NCI-H510A treated with DMSO at 0.1 percent for 48 hours (cell line): ENCODE results near the gene ACTL8.

ENCODE experiments used
- DNase-seq: peaks from one replicate; lab custom pipeline; 2025; lab: John Stamatoyannopoulos, UW

Gene ACTL8, protein sequence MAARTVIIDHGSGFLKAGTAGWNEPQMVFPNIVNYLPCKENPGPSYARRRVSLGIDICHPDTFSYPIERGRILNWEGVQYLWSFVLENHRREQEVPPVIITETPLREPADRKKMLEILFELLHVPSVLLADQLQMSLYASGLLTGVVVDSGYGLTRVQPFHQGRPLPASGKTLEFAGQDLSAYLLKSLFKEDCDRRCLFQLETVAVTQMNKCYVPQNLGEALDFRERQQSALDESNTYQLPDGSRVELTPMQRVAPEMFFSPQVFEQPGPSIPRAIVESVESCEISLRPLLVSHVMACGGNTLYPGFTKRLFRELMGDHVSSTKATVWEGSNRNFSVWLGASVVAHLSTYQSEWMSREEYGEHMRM

GRCh38 chr1:17755120-17755519 lies at the start of gene ACTL8:
ACTL8 (plus strand) TSS chr1:17755333; CDS start chr1:17823009, 67,676 bp downstream.
- no peak for DNase-seq

- DNase-seq: no peak
Measured at GRCh38 chr1:17706445-17706844, 48.7 kb upstream of the ACTL8 start.

DNA sequence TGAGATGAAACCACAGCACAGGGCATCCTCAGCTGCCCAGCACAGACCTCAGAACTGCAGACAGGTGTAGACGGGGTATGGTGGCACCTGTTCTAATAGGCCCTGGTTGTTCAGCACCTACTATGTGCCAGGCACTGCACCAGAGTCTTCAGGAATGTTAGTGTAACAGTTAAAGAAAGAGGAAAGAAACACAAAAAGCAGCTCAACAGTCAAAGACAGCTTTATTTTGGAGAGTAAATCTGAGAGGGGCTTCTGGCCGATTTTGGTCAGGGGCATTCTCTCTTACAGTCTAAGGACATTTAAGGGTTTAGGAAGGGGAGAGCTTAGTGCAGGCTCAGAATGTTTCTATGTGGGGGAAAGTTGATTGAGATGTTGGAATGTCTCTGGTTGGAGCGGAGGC lies 45.2 kb upstream of the ACTL8 start:
- no peak for DNase-seq

GRCh38 chr1:17710889-17711576 lies 44.1 kb upstream of the ACTL8 start:
- DNase-seq: no peak

DNA sequence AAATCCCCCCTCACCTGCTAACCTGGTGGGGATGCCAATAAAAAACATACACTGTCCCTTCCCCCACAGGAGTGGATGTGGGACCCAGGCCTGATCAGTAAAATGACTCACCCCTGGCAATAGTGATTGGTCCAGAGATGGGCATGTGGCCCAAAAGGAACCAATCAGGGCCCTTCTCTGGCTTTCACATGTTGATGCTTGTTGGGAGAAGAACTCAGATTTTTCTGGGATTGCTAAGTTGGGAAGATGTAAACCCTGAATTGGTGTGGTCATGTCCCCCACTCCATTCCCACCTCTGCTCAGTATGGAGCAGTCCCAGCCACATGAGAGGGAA lies 43.6 kb upstream of the ACTL8 start:
- no peak for DNase-seq

- DNase-seq: no peak
Measured at GRCh38 chr1:17711941-17712340, 43.2 kb upstream of the ACTL8 start.

DNA sequence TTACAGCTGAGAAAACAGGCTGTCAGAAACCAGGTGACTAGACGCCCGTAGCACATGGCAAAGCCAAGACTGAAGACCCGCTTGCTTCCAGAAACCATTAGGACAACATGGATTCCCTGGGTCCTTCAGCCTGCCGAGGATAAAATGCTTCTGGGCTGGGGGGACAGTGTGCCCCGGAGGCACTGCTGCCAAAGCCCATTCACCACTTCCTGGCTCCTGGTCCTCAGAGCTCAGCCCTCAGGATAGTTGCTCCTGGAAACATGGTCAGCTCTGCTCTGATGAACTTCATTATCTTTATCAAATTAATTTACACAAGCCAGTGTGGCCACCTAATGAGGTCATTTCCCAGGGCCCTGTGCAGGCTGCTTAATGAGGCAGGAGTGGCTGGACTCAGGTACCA lies 41.1 kb upstream of the ACTL8 start:
- DNase-seq: no peak

DNA sequence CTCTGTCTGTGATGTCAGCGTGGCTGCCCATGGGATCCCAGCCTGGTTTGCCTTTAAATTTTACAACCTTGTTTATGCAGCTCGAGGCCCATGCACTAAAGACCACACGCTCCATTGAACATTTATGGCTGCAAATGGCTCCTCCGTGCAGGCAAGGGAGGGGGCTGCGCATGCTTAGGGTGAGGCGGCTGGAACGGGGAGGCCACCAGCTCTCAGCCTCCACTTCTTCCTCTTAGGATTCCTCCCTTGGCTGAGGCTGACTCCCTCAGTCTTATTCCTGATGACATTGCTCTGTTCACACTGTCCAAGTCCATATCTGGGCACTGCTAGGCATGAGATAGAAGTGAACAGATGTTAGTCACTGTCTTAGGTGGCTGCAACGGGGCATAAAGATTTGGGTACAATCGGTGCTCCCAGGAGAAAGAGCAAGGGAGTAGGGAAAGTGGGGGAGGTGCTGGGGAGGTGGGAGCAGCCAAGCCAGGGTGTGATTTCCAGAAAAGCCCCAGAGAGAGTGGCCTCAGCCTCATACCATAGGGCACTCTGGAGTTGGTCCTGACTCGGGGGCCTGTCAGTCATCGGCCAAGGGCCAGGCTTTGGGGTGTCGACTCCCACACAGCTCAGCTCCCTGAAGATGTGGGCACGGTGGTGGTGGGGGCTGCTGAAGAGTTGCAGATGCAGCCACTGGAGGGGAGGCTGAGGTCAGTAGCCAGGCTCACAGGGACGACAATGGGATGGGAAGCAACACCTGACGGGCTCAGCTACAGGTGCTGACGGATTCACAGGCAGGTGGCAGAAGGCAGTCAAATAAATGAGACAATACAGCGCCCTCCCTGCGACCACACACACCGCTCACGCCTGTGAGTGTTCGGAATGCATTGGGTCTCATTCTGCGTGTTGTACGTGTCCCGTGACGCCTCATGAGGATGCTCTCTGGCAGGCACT lies 37.3 kb upstream of the ACTL8 start:
- peak; percentile 9 for DNase-seq

DNA sequence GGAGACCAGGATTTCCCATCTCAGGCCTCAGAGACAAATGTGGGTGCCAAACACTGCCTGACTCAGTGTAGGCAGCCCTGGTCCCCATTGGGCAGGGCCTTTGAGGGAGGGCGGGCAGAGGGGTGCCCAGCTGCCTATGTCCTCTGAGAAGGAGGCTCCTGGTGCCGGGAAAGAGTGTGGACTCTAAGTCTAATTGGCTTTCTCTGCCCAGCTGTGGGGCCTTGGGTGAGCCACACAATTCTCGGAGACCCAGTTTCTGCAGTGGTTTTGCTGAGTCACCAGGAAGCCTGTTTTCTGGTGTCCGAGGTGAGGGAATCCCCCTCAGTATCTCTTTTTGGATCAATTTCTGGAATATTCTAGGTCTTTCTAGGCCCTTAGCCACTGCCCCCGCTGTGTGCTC lies 35.3 kb upstream of the ACTL8 start:
- DNase-seq: no peak

DNA sequence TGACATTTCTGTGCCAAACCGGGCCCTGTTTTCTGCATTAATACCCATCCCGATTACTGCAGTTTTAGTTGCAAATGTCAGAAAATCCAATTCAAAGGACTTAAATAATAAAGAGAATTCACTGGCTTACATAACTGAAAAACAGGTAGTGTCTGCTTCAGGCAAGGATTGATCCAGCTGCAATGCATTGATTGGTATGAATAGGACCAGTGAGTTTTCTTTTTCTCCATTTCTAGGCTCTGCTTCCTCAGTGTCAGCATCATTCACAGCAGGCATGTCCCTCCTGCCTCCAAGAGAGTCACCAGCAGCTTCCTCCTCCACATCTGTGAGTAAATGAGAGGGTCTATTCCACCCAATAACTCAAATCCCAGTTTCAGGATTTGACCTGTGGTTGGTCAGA lies 33.7 kb upstream of the ACTL8 start:
- no peak for DNase-seq

DNA sequence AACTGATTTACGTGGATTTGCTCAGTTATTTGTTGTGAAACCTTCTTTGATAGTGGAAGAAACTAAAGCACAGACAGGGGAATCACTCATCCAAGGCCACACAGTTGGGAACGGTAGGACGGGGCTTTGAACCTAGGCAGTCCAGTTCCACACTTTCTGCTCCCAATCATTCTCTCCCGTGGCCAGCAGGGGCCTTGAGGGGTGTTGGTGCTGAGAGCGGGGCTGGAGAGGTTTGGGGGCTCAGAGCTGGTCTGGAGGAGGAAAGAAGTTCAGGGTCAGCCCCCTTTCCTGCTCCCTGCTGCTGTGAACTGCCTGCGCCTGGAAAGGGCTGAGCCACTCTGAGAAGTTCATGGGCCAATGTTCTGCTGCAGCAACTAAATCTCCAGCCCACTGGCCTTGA lies 31.4 kb upstream of the ACTL8 start:
- no peak for DNase-seq

- no peak for DNase-seq
Measured at GRCh38 chr1:17724150-17724549, 31.0 kb upstream of the ACTL8 start.

DNA sequence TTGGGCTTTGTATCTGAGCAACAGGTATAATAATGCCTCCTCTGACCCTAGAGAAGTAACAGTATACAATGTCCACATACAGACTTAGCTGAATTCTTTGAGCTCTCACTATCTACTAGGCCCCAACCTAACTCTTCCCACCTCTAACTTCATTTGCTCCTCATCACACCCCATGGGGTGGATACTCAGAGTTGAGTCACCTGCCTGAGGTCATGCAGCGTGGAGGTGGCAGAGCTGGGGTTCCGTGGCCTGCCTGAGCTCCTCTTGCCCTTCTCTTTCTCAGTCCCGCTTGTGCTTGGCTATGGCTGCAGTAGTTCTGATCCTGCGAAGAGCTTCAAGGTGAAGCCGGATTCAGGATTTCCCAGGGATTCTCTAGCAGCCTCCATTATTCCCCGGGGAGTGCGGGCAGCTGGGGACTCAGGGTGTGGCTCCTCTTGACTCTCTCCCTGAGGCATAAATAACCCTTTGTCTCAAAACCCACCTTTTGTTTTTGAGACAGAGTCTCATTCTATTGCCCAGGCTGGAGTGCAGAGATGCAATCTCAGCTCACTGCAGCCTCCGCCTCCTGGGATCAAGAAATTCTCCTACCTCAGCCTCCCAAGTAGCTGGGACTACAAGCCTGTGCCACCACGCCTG lies 29.9 kb upstream of the ACTL8 start:
- DNase-seq: no peak

GRCh38 chr1:17725811-17726582 lies 29.1 kb upstream of the ACTL8 start:
- DNase-seq: no peak

DNA sequence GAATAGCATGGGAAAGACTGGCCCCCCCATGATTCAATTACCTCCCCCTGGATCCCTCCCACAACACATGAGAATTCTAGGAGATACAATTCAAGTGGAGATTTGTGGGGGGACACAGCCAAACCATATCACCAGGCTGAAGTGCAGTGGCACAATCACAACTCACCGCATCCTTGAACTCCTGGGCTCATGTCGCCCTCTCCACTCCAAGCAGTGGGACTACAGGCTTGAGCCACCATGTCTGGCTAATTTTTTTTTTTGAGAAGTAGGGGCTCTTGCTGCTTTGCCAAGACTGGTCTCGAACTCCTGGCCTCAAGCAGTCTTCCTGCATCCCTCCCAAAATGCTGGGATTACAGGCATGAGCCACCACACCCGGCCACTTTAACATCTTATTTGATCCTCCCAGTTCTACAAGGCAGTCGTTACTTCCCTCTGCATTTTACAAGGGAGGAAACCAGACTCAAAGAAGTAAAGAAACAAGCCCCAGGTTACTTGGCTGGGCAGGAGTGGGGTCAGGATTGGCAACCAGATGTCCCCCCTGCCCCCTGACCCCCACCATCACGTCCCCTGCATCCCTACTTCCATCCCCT lies 26.9 kb upstream of the ACTL8 start:
- DNase-seq: no peak

GRCh38 chr1:17729248-17729647 lies 25.9 kb upstream of the ACTL8 start:
- DNase-seq: no peak

GRCh38 chr1:17729909-17730308 lies 25.2 kb upstream of the ACTL8 start:
- no peak for DNase-seq

DNA sequence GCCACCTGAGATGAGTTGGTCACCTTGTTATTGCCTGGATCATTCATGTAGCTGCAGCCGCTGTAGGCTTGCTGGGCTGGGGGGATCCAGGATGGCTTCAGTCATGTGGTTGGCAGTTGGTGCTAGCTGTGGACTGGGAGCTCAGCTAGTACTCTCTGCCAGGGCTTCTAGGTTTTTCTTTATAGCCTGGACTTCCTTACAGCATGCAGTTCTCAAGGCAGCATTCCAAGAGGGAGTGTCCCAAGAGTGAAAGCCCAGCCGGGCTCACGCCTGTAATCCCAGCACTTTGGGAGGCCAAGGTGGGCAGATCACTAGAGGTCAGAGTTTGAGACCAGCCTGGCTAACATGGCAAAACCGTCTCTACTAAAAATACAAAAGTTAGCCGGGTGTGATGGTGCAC lies 23.7 kb upstream of the ACTL8 start:
- DNase-seq: no peak

DNA sequence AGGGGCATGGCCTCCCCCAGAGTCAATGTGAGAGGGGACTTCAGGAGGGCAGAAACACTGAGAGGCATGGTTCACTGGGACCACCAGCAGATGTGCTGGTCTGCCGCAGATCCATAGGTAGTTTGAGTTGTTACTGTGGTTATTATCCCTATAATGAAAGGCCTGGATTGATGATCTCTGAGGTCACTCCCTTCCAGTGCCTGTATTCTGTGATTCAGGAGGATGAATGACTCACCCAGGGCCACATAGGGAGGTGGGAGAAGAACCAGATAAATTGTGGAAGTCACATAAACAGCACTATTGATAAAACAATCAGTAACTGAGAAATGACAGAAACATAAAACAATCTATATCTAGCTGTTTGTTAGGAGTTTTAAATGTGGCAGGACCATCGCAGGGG lies 22.7 kb upstream of the ACTL8 start:
- no peak for DNase-seq

- no peak for DNase-seq
Measured at GRCh38 chr1:17733661-17734060, 21.5 kb upstream of the ACTL8 start.

DNA sequence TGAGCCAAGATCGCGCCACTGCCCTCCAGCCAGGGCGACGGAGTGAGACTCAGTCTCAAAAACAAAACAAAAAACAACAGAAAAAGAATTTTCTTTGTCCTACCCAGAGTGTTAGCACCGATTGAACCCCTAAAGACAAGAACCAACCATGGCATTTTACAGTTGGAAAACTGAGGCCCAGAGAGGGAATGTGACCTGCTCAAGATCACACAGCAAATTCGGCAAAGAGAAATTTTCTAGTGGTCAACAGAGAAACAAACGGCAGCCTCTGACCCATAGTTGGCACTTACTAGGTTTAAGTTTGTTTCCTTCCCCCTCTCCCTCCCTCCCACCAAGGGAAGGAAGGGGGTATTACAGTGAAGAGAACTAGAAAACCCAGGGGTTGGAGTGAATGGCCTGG lies 20.5 kb upstream of the ACTL8 start:
- DNase-seq: no peak
